Sigmoid colon (tissue), 4 donors: ENCODE data around the gene FLNB.

ENCODE experiments used
- CTCF ChIP-seq, 4 experiments: fragments of 450-650 bp in 3 of 4; fragments of 200-600 bp in 1 of 4; IDR thresholded peaks; one replicate each; pipeline ENCODE4 v1.5.1; 2016 to 2019; ENCODE audit warnings: antibody characterized with exemption in 4 of 4, mild to moderate bottlenecking in 3 of 4, moderate library complexity in 2 of 4
- POLR2A ChIP-seq, 2 donors: fragments of 450-650 bp; IDR thresholded peaks; one replicate each; pipeline ENCODE4 v1.6.1; 2016; ENCODE audit warnings: antibody characterized with exemption in 2 of 2, mild to moderate bottlenecking in 2 of 2, moderate library complexity in 2 of 2
- POLR2AphosphoS5 ChIP-seq, 4 donors: sonication (generic); formaldehyde crosslinking; IDR thresholded peaks; one replicate each; pipeline ENCODE4 v1.6.1; 2017; ENCODE audit warnings: antibody characterized with exemption in 4 of 4

- TF ChIP-seq CTCF (IDR thresholded peaks at IDR 0.05) (no peak), POLR2AphosphoS5 (IDR thresholded peaks at IDR 0.05) (no peak), POLR2A (IDR thresholded peaks at IDR 0.05) (no peak)
Observed at GRCh38 chr3:58190291-58190690, 182.1 kb downstream of the FLNB start.
